Tibial nerve (tissue), 4 donors: Measurements from ENCODE around the gene FRAS1. TPM values are rescaled to one million over a fixed set of nuclear protein-coding genes. Genes with fewer than 3 reads are reported as not detected.

ENCODE experiments used
- DNase-seq, 2 donors: peaks; one replicate each; pipeline ENCODE4 v3.0.0-alpha.2; 2019; ENCODE audit warnings: low spot score in 2 of 2
- H3K27ac ChIP-seq, 4 donors: fragments of 200-600 bp; sonication (generic) in 3 of 4; one replicate each; pipeline ENCODE4 v1.5.1; 2017 to 2019; ENCODE audit warnings: mild to moderate bottlenecking in 1 of 4
- H3K27me3 ChIP-seq, 2 donors: fragments of 200-600 bp; sonication (generic) in 1 of 2; one replicate each; pipeline versions ENCODE4 v1.5.1 to v1.6.0; 2017 to 2019
- H3K36me3 ChIP-seq, 3 donors: fragments of 200-600 bp; sonication (generic); one replicate each; pipeline ENCODE4 v1.5.1; 2018 to 2019
- H3K4me1 ChIP-seq, 4 donors: fragments of 200-600 bp; sonication (generic) in 3 of 4; one replicate each; pipeline ENCODE4 v1.5.1; 2017 to 2019
- H3K4me3 ChIP-seq, 4 donors: fragments of 200-600 bp; sonication (generic) in 3 of 4; one replicate each; pipeline ENCODE4 v1.5.1; 2017 to 2019; ENCODE audit warnings: mild to moderate bottlenecking in 1 of 4, moderate library complexity in 1 of 4
- H3K9me3 ChIP-seq, 4 donors: fragments of 200-600 bp; sonication (generic) in 3 of 4; one replicate each; pipeline ENCODE4 v1.5.1; 2017 to 2019
- EP300 ChIP-seq, 2 donors: sonication (generic); formaldehyde crosslinking; IDR thresholded peaks; one replicate each; pipeline ENCODE4 v1.6.1; 2017; ENCODE audit warnings: antibody characterized with exemption in 2 of 2, mild to moderate bottlenecking in 1 of 2
- POLR2A ChIP-seq, 2 donors: fragments of 450-650 bp; IDR thresholded peaks; one replicate each; pipeline ENCODE4 v1.6.1; 2017; ENCODE audit warnings: antibody characterized with exemption in 2 of 2, mild to moderate bottlenecking in 2 of 2, moderate library complexity in 2 of 2
- WGBS, 2 donors: methylation state at CpG; one replicate each; pipeline ENCODE4 v1.1.5; 2018; 5-methylcytosine and 5-hydroxymethylcytosine counted together
- total RNA-seq, 4 donors: library from RNA; depleted of rRNA; stranded (reverse); fragments of >200 nt; gene quantifications; one replicate each; pipeline ENCODE4 v1.1.0, GENCODE V29; 2016
- TF ChIP-seq, protein P1 (sequence below), 5 experiments: fragments of 200-600 bp in 3 of 5; fragments of 450-650 bp in 2 of 5; sonication (generic) in 3 of 5; IDR thresholded peaks; one replicate each; pipeline ENCODE4 v1.5.1; 2016 to 2019; ENCODE audit warnings: antibody characterized with exemption in 5 of 5, mild to moderate bottlenecking in 3 of 5, moderate library complexity in 2 of 5

FRAS1 gene
- total RNA-seq, 4 donors from 2014 or later, result 3.9 to 6.6 (median 5.1) TPM

- Histone ChIP-seq H3K9me3 (no peaks in the 10 kb centered on the region), H3K36me3 (no peaks in the 10 kb centered on the region), H3K4me3 (no peak overlapping the region), H3K27ac (no peak overlapping the region), H3K27me3 (no peaks in the 10 kb centered on the region), H3K4me1 (no peaks in the 10 kb centered on the region)
- TF ChIP-seq EP300 (IDR thresholded peaks at IDR 0.05), result no peak
- TF ChIP-seq, protein P1, sequence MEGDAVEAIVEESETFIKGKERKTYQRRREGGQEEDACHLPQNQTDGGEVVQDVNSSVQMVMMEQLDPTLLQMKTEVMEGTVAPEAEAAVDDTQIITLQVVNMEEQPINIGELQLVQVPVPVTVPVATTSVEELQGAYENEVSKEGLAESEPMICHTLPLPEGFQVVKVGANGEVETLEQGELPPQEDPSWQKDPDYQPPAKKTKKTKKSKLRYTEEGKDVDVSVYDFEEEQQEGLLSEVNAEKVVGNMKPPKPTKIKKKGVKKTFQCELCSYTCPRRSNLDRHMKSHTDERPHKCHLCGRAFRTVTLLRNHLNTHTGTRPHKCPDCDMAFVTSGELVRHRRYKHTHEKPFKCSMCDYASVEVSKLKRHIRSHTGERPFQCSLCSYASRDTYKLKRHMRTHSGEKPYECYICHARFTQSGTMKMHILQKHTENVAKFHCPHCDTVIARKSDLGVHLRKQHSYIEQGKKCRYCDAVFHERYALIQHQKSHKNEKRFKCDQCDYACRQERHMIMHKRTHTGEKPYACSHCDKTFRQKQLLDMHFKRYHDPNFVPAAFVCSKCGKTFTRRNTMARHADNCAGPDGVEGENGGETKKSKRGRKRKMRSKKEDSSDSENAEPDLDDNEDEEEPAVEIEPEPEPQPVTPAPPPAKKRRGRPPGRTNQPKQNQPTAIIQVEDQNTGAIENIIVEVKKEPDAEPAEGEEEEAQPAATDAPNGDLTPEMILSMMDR (IDR thresholded peaks at IDR 0.05), result no peak
- TF ChIP-seq POLR2A (IDR thresholded peaks at IDR 0.05), result no peak
- 96 to 97% methylated on average over 2 of the region's 2 CpGs for WGBS, 2 donors
- DNase-seq, result no peak
Observed at GRCh38 chr4:78218260-78218659, 161.1 kb downstream of the FRAS1 start.

GRCh38 chr4:78219825-78220224, 162.7 kb downstream of the FRAS1 start:
- Histone ChIP-seq H3K4me1 (no peaks in the 10 kb centered on the region), H3K36me3 (no peaks in the 10 kb centered on the region), H3K27me3 (no peaks in the 10 kb centered on the region), H3K9me3 (no peaks in the 10 kb centered on the region), H3K27ac (no peak overlapping the region), H3K4me3 (no peak overlapping the region)
- no peak for DNase-seq
- TF ChIP-seq, protein P1 (IDR thresholded peaks at IDR 0.05), result no peak
- no peak for TF ChIP-seq POLR2A (IDR thresholded peaks at IDR 0.05)
- no peak for TF ChIP-seq EP300 (IDR thresholded peaks at IDR 0.05)
- 81 to 87% methylated on average over 2 of the region's 2 CpGs for WGBS, 2 donors

- Histone ChIP-seq H3K27ac (no peak overlapping the region), H3K36me3 (no peaks in the 10 kb centered on the region), H3K4me1 (no peaks in the 10 kb centered on the region), H3K9me3 (peaks cover 0 to 4% (median 0%) of the 10 kb centered on the region in 4 donors), H3K4me3 (no peak overlapping the region), H3K27me3 (no peaks in the 10 kb centered on the region)
- DNase-seq, result no peak
- no peak for TF ChIP-seq POLR2A (IDR thresholded peaks at IDR 0.05)
- TF ChIP-seq EP300 (IDR thresholded peaks at IDR 0.05), result no peak
- WGBS, 2 donors, result 78 to 85% methylated on average over 3 of the region's 3 CpGs
Observed at GRCh38 chr4:78220283-78220682, 163.2 kb downstream of the FRAS1 start.

DNA sequence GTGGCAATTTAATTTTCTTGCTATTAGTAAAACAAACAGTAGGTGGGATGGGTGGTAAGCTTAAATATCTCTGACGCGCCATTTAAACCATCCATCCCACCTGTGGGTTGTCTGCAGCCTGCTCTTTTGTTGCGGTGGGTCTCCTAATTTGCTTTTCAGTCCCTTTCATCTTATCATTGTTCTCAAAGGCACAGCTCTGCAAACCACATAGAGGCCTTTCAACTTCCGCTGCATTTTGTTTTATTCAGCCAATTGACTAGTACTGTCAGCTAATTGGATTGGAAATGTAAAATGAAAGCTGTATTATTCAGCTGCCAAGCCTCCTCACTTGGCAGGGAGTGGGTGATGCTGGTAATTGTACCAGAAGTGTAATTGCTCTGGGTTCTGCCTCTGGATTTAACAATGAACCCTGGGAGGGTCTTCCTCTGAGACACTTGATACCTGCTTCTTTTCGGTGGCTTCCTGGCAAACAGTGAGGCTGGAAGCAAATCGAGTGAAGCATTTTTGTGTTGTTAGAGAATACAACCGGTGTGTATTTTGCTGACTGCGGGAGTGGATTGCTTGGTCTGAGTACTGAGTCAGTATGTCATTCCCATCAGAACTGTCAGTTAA, 165.6 kb downstream of the FRAS1 start:
- H3K9me3 ChIP-seq, result peaks cover 0 to 25% (median 0%) of the 10 kb centered on the region in 4 donors
- no peak overlapping the region for H3K4me3 ChIP-seq
- H3K4me1 ChIP-seq, result no peaks in the 10 kb centered on the region
- WGBS, 2 donors, result 49 to 54% methylated on average over 8 of the region's 8 CpGs
- H3K27ac ChIP-seq, result no peak overlapping the region
- TF ChIP-seq, protein P1 (IDR thresholded peaks at IDR 0.05), result no peak
- no peak for TF ChIP-seq EP300 (IDR thresholded peaks at IDR 0.05)
- TF ChIP-seq POLR2A (IDR thresholded peaks at IDR 0.05), result no peak
- no peaks in the 10 kb centered on the region for H3K36me3 ChIP-seq
- H3K27me3 ChIP-seq, result no peaks in the 10 kb centered on the region
- DNase-seq, result no peak

GRCh38 chr4:78225236-78225635, 168.1 kb downstream of the FRAS1 start:
- Histone ChIP-seq H3K9me3 (peaks cover 0 to 25% (median 0%) of the 10 kb centered on the region in 4 donors), H3K4me3 (no peak overlapping the region), H3K27me3 (no peaks in the 10 kb centered on the region), H3K36me3 (no peaks in the 10 kb centered on the region), H3K4me1 (no peaks in the 10 kb centered on the region), H3K27ac (no peak overlapping the region)
- no peak for DNase-seq
- TF ChIP-seq POLR2A (IDR thresholded peaks at IDR 0.05) (no peak), EP300 (IDR thresholded peaks at IDR 0.05) (no peak)
- TF ChIP-seq, protein P1 (IDR thresholded peaks at IDR 0.05), result no peak
- WGBS, 2 donors, result 88 to 94% methylated on average over 3 of the region's 3 CpGs
